Lower leg skin (tissue), 4 donors: ENCODE data around the gene AHR. TPM values are rescaled to one million over a fixed set of nuclear protein-coding genes. Genes with fewer than 3 reads are reported as not detected.

Experiments
- DNase-seq, 2 donors: peaks; one replicate each; pipeline ENCODE4 v3.0.0-alpha.2; 2019; ENCODE audit warnings: low spot score in 2 of 2
- H3K4me3 ChIP-seq: fragments of 200-600 bp; sonication (generic); 2 replicates; pipeline ENCODE4 v1.5.1; 2017; ENCODE audit warnings: mild to moderate bottlenecking, low read depth; ENCODE audit not compliant: poor library complexity, severe bottlenecking
- CTCF ChIP-seq, 3 donors: fragments of 450-650 bp; IDR thresholded peaks; one replicate each; pipeline ENCODE4 v1.5.1; 2016; ENCODE audit warnings: antibody characterized with exemption in 3 of 3, mild to moderate bottlenecking in 3 of 3, moderate library complexity in 2 of 3
- POLR2A ChIP-seq, 2 donors: fragments of 450-650 bp; IDR thresholded peaks; one replicate each; pipeline ENCODE4 v1.6.1; 2016 to 2017; ENCODE audit warnings: antibody characterized with exemption in 2 of 2, mild to moderate bottlenecking in 1 of 2, moderate library complexity in 1 of 2
- WGBS, 2 donors: methylation state at CpG; one replicate each; pipeline ENCODE4 v1.1.5; 2018; 5-methylcytosine and 5-hydroxymethylcytosine counted together
- intact Hi-C: fragments of 100-400 bp; cut with DNase I; formaldehyde crosslinking; loops from one replicate; pipeline ENCODE4 v1.15.0; 2023; ENCODE audit warnings: low total_unique reads
- total RNA-seq, 4 donors: library from RNA; depleted of rRNA; stranded (reverse); fragments of >200 nt; gene quantifications; one replicate each; pipeline ENCODE4 v1.1.0, GENCODE V29; 2016

The AHR gene
- total RNA-seq, 4 donors from 2014 or later: 83.2 to 92.7 (median 90.0) TPM

GRCh38 chr7:17333221-17333620, 34.8 kb downstream of the AHR start:
- intact Hi-C loops: no loop called here
- no peak for TF ChIP-seq CTCF (IDR thresholded peaks at IDR 0.05)
- TF ChIP-seq POLR2A (IDR thresholded peaks at IDR 0.05): no peak
- DNase-seq: no peak
- H3K4me3 ChIP-seq: no peak overlapping the region

DNA sequence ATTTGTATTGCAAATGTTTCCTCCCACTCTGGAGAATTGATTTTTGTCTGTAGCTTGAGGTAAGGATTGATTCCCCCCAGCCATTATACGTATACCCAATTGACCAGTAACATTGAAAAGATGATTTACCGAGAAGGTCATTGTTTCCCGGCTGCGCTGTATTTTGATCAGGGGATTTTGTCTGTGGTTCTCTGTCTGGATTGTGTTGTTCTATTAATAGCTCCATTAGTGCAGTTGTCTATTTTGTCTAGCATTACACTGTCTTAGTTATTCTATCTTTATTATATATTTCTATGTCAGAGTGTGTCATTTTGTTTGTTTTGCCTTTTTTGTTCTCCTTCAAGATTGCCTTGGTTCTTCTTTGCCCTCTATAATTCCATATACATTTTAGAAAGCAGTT, 37.7 kb downstream of the AHR start:
- intact Hi-C loops: no loop called here
- WGBS, 2 donors: 83 to 88% methylated on average over 4 of the region's 4 CpGs

GRCh38 chr7:17339139-17339538, 40.7 kb downstream of the AHR start:
- TF ChIP-seq POLR2A (IDR thresholded peaks at IDR 0.05): no peak
- TF ChIP-seq CTCF (IDR thresholded peaks at IDR 0.05): no peak
- no peak for DNase-seq
- H3K4me3 ChIP-seq: no peak overlapping the region
- WGBS, 2 donors: 56 to 59% methylated on average over 2 of the region's 2 CpGs
- intact Hi-C loops: no loop called here

More for the DNA sequence above, 37.7 kb downstream of the AHR start:
- no peak for DNase-seq
- H3K4me3 ChIP-seq: no peak overlapping the region
- no peak for TF ChIP-seq CTCF (IDR thresholded peaks at IDR 0.05)

DNA sequence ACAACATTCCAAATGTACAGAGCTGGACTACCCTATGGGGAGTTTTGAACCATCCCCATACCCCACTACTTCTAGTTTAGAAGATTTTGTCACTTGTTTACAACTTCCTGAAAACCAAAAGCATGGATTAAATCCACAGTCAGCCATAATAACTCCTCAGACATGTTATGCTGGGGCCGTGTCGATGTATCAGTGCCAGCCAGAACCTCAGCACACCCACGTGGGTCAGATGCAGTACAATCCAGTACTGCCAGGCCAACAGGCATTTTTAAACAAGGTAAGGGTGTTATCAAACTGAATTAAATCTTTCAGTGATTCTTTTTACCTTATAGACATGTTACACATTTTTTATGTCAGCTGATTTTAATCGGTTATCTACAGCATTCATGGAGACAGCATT, 41.5 kb downstream of the AHR start:
- TF ChIP-seq POLR2A (IDR thresholded peaks at IDR 0.05) (no peak), CTCF (IDR thresholded peaks at IDR 0.05) (no peak)
- intact Hi-C loops: no loop called here
- no peak overlapping the region for H3K4me3 ChIP-seq
- DNase-seq: no peak
- 50 to 70% methylated on average over 4 of the region's 4 CpGs for WGBS, 2 donors

DNA sequence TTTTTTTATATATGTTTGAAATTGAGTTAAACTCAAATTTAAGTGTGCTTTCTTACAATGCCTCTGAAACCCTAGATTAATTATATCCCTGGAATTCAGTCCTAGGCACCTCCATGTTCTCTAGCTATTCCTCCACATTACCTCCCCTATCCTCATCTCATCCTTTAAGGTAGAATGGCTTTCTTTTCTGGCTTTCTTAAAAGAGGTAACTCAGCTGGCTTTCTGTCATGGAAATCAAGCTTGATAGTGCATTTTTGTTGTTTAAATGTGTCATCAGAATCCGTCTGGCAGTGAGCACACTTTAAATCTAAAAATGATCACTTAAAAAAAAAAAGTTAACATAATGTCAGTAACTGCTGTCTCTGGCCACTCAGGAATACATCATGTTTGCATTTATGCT, 42.2 kb downstream of the AHR start:
- TF ChIP-seq POLR2A (IDR thresholded peaks at IDR 0.05): no peak
- no peak for TF ChIP-seq CTCF (IDR thresholded peaks at IDR 0.05)
- intact Hi-C loops: no loop called here
- H3K4me3 ChIP-seq: no peak overlapping the region
- DNase-seq: no peak
- 40 to 43% methylated on average over 1 of the region's 1 CpG for WGBS, 2 donors

DNA sequence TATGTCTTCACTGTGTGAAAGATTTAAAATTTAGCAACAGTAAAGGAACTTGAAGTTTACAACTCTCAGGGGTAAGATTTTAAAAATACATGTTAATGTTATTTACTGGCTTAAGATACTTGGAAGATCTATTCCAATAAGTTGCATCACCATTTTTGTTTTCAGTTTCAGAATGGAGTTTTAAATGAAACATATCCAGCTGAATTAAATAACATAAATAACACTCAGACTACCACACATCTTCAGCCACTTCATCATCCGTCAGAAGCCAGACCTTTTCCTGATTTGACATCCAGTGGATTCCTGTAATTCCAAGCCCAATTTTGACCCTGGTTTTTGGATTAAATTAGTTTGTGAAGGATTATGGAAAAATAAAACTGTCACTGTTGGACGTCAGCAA, 44.3 kb downstream of the AHR start:
- intact Hi-C loops: no loop called here
- no peak for DNase-seq
- TF ChIP-seq POLR2A (IDR thresholded peaks at IDR 0.05) (no peak), CTCF (IDR thresholded peaks at IDR 0.05) (no peak)
- H3K4me3 ChIP-seq: no peak overlapping the region
- 46 to 65% methylated on average over 2 of the region's 2 CpGs for WGBS, 2 donors
